ENCODE results near the gene OR6B3. TPM values are rescaled to one million over a fixed set of nuclear protein-coding genes. Genes with fewer than 3 reads are reported as not detected.

The OR6B3 gene
- total and polyA plus RNA-seq, 2 of the 8 experiments (the other 6 are each of a cell fraction or from before 2014, with no cell fraction given) = not detected

- Histone ChIP-seq H4K5ac (ENCODE audit: insufficient read length, low read depth, low read length) (no peak overlapping the region), H3K18ac (ENCODE audit: extremely low read depth, low read length) (no peak overlapping the region), H3K14ac (ENCODE audit: insufficient read length) (no peak overlapping the region), H3K23ac (ENCODE audit: insufficient read length) (no peak overlapping the region), H3K27me3 (replicated peaks in 1 of 4; ENCODE audit: control insufficient read depth in 3 of 4, extremely low read depth in 1 of 4, insufficient read depth in 3 of 4, low read length in 3 of 4) (no peaks in the 10 kb centered on the region), H3K4me3 (ENCODE audit: extremely low read depth in 1 of 4, insufficient read depth in 2 of 4, low read depth in 3 of 4, low read length in 4 of 4) (no peak overlapping the region; a peak in 1 of 8 replicates), H3K79me1 (ENCODE audit: low read depth, low read length) (peaks cover 9% of the 10 kb centered on the region), H3K9ac (replicated peaks in 1 of 4; ENCODE audit: extremely low read depth in 1 of 4, low read depth in 3 of 4, low read length in 3 of 4) (no peak overlapping the region), H3K9me3 (ENCODE audit: insufficient read depth in 2 of 2, low read depth in 1 of 2, low read length in 1 of 2) (no peaks in the 10 kb centered on the region), H3K36me3 (ENCODE audit: control insufficient read depth in 2 of 4, insufficient read depth in 4 of 4, low read length in 3 of 4) (peaks cover 19 to 32% (median 26%) of the 10 kb centered on the region in 4 experiments; a peak in 7 of 8 replicates), H3K23me2 (ENCODE audit: low read depth, low read length) (peaks cover 4% of the 10 kb centered on the region; the same call in 1 of the 2 replicates), H2BK20ac (ENCODE audit: low read length) (no peak overlapping the region), H4K91ac (replicated peaks; ENCODE audit: insufficient read length, low read length) (no peak overlapping the region), H3K4me2 (ENCODE audit: insufficient read depth in 1 of 2, low read depth in 2 of 2, low read length in 2 of 2) (no peak overlapping the region), H3K56ac (replicated peaks; ENCODE audit: insufficient read length, low read depth, low read length) (no peak overlapping the region), H3K79me2 (ENCODE audit: control insufficient read depth in 1 of 2, insufficient read depth in 2 of 2, low read length in 2 of 2) (peaks cover 16 to 37% of the 10 kb centered on the region in 2 experiments), H3K4ac (replicated peaks; ENCODE audit: insufficient read length, low read depth, low read length) (no peak overlapping the region), H2AK5ac (ENCODE audit: low read depth, low read length) (no peak overlapping the region), H2BK120ac (replicated peaks; ENCODE audit: low read depth, low read length) (no peak overlapping the region), H2AFZ (ENCODE audit: low read length) (no peak overlapping the region), H3K27ac (ENCODE audit: low read depth, low read length) (no peak overlapping the region), H2BK12ac (ENCODE audit: low read depth, low read length) (no peak overlapping the region), H4K8ac (ENCODE audit: extremely low read depth, insufficient read depth, low read length) (no peak overlapping the region), H4K20me1 (replicated peaks in 1 of 2; ENCODE audit: control insufficient read depth in 1 of 2, insufficient read depth in 2 of 2, low read length in 2 of 2) (peaks cover 11 to 16% of the 10 kb centered on the region in 2 experiments), H3K4me1 (replicated peaks in 1 of 4; ENCODE audit: control insufficient read depth in 3 of 4, insufficient read depth in 4 of 4, low read length in 3 of 4) (0 out of 7 replicates have a peak, but pooled peaks cover 0 to 6% (median 0%) of the 10 kb centered on the region in 4 experiments), H2BK5ac (ENCODE audit: low read depth, low read length) (no peak overlapping the region), H2BK15ac (ENCODE audit: low read length) (no peak overlapping the region)
- 60% methylated on average over 9 of the region's 9 CpGs; no CpG with 5 or more reads in 1 of the 2 experiments for WGBS, 2 experiments (ENCODE audit: extremely low coverage in 1 of 2, insufficient coverage in 1 of 2, insufficient read length in 1 of 2, insufficient replicate concordance in 2 of 2, low coverage in 1 of 2, low lambda C conversion rate in 2 of 2, missing lambda C conversion rate in 1 of 2)
- ChIA-PET CTCF (ENCODE audit: partially characterized antibody) (interaction anchor here (0.7 to 4.2 kb wide), 24 partner anchors 8 to 1884 kb away, joined by 3 to 50 read pairs (median 4); partner anchors contain the start of genes COPS9 and OR6B2), POLR2A (ENCODE audit: partially characterized antibody) (interaction anchor here (1.0 kb wide), 1 partner anchor 13 kb away, joined by 3 read pairs; no protein-coding TSS in a partner anchor)
- DNase-seq (ENCODE audit: low read depth in 1 of 2, low spot score in 2 of 2) = peak; percentile 69 to 90
- no peak for FAIRE-seq
- TF ChIP-seq TCF12 (IDR thresholded peaks at IDR 0.05; ENCODE audit: low read depth, low read length) (peak; percentile 90), RAD21 (IDR thresholded peaks at IDR 0.05 in 1 of 2, conservative IDR thresholded peaks at IDR 0.05 in 1 of 2; ENCODE audit: low read depth in 2 of 2, low read length in 2 of 2) (peak; percentile 46 to 61; a peak in 3 of 4 replicates), YY1 (IDR thresholded peaks at IDR 0.05; ENCODE audit: low read depth, low read length) (0 out of 2 replicates have a peak, but pooled peaks have one; percentile 7), CREB1 (IDR thresholded peaks at IDR 0.05) (peak; percentile 66), POLR2AphosphoS5 (IDR thresholded peaks at IDR 0.05; ENCODE audit: low read depth, low read length) (peak; percentile 60), SIN3A (conservative IDR thresholded peaks at IDR 0.05 in 1 of 2, IDR thresholded peaks at IDR 0.05 in 1 of 2; ENCODE audit: low read depth in 1 of 2, low read length in 2 of 2) (0 out of 4 replicates have a peak, but pooled peaks of 1 of the 2 experiments have one; percentile 52), SIRT6 (IDR thresholded peaks at IDR 0.05; ENCODE audit: low read length) (no peak), CEBPB (IDR thresholded peaks at IDR 0.05; ENCODE audit: low read depth, low read length) (no peak), TAF1 (IDR thresholded peaks at IDR 0.05; ENCODE audit: low read depth, low read length) (no peak)
- TF ChIP-seq, protein P1, sequence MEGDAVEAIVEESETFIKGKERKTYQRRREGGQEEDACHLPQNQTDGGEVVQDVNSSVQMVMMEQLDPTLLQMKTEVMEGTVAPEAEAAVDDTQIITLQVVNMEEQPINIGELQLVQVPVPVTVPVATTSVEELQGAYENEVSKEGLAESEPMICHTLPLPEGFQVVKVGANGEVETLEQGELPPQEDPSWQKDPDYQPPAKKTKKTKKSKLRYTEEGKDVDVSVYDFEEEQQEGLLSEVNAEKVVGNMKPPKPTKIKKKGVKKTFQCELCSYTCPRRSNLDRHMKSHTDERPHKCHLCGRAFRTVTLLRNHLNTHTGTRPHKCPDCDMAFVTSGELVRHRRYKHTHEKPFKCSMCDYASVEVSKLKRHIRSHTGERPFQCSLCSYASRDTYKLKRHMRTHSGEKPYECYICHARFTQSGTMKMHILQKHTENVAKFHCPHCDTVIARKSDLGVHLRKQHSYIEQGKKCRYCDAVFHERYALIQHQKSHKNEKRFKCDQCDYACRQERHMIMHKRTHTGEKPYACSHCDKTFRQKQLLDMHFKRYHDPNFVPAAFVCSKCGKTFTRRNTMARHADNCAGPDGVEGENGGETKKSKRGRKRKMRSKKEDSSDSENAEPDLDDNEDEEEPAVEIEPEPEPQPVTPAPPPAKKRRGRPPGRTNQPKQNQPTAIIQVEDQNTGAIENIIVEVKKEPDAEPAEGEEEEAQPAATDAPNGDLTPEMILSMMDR (IDR thresholded peaks at IDR 0.05; ENCODE audit: control extremely low read depth in 1 of 3, insufficient read depth in 1 of 3, low read depth in 1 of 3, low read length in 3 of 3) = peak; percentile 83 to 98 (median 90)
Measured at GRCh38 chr2:240021488-240022104, 31.7 kb downstream of the OR6B3 start.
